GM18873 (cell line): ENCODE data around the gene SPIB.
A peak's percentile ranks its signal among the peaks of the same experiment; 100 is the strongest.
"Not testable (repeated sequence)": the region's sequence is repeated elsewhere in the genome, so short reads cannot be mapped to it uniquely, and the experiment has no call there.

Experiments used
- ATAC-seq: cut with Tn5 transposase; IDR thresholded peaks from one replicate; pipeline ENCODE4 v1.9.1; 2021; ENCODE audit warnings: mild to moderate bottlenecking, moderate library complexity, moderate number of reproducible peaks; ENCODE audit not compliant: unreplicated experiment, low FRiP score

The SPIB gene

DNA sequence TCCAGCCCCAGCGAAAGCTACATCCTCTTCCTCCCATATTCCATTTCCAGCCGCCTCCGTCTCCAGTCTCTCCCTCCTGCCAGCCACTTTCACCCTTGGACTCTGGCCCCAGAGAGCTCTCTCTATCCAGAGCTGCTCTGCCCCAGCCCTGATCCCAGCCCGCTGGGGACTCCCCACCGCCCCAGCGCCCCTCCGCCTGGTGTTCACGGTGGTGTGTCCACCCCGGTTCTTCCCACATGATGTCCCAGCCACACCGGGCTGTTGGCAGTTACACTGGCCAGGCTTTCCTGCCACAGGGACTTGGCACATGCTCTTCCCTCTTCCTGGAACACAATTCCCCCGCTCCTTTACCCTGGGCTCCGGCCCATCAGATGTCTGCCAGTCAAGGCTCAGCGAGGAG is 46.3 kb downstream of the SPIB start:
- no peak for ATAC-seq

GRCh38 chr19:50465986-50466705 is 47.4 kb downstream of the SPIB start:
- ATAC-seq = no peak

DNA sequence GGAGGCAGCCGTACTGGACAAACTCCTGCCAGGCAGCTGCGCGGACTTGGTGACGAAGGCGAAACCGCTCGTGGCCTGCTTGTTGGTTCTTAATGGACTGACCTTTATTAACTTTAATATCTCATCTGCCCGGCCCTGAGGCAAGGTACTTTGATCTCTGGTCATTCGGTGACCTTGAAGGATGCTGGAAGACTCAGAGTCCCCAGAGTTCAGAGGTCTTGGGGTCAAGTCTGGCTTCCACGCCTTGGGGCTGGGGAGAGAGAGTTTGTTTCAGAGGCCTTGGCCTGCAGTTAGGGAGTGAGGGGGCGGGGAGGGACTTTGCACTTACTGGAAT is 47.9 kb downstream of the SPIB start:
- ATAC-seq = no peak

- ATAC-seq = no peak
Measured at GRCh38 chr19:50467566-50467965, 48.8 kb downstream of the SPIB start.

- no peak for ATAC-seq
Measured at GRCh38 chr19:50468818-50469217, 50.1 kb downstream of the SPIB start.

GRCh38 chr19:50473336-50473735 is 54.6 kb downstream of the SPIB start:
- not testable (repeated sequence) for ATAC-seq

DNA sequence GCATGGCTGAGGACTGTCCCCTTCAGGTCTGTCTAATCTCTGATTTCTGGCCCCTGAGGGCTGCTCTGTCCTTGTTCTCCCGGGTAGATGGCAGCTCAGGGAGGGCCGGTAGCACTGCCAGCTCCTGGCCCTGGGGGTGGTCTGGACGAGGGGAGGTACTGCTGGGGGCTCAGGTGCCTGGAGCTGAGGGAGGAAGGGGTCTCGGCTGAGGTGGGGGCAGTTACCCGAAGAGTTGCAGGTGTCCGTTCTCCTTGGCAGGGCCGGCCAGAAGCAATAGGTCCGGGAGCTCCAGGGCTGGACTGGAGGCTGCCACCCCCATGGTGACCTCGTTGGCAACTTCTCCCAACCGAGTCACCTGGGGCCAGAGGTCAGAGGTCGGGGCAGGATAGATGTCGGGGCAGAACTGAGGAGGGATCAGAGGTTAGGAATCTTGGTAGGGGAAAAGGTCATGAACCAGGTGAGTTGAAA is 56.4 kb downstream of the SPIB start:
- no peak for ATAC-seq

DNA sequence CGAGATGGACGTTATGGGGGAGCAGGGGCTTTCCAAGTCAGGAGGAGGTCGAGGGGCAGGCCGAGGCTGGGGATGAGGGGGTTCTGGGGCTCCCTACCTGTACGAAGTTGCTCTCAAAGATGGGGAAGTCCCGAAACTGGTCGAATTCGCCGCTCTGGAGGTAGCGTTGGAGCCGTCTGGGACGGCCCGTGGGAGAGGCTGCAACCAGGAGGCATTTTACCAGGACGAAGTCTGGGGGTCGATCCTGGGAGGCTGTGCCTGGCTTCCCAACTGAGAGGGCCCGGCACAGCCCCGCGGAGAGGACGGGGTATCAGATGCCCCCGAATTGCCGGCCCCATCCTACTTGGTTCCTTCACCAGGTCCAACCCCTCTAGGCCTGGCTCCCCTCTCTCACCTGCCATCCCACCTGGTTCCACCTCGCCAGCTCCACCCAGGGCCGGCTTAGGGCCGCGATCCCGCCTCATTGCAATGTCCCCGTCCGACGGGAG is 57.0 kb downstream of the SPIB start:
- ATAC-seq = peak; percentile 14

- peak; percentile 51 for ATAC-seq
Measured at GRCh38 chr19:50476224-50476906, 57.6 kb downstream of the SPIB start, which contains the start of the genes EMC10 and GARIN5A. TSS of gene EMC10 (plus strand) at chr19:50476507. CDS start at chr19:50476545, 38 bp downstream. TSS of gene GARIN5A (minus strand) at chr19:50476848. CDS start at chr19:50476388, 460 bp downstream.

GRCh38 chr19:50476907-50477238 is 58.1 kb downstream of the SPIB start:
- no peak for ATAC-seq

DNA sequence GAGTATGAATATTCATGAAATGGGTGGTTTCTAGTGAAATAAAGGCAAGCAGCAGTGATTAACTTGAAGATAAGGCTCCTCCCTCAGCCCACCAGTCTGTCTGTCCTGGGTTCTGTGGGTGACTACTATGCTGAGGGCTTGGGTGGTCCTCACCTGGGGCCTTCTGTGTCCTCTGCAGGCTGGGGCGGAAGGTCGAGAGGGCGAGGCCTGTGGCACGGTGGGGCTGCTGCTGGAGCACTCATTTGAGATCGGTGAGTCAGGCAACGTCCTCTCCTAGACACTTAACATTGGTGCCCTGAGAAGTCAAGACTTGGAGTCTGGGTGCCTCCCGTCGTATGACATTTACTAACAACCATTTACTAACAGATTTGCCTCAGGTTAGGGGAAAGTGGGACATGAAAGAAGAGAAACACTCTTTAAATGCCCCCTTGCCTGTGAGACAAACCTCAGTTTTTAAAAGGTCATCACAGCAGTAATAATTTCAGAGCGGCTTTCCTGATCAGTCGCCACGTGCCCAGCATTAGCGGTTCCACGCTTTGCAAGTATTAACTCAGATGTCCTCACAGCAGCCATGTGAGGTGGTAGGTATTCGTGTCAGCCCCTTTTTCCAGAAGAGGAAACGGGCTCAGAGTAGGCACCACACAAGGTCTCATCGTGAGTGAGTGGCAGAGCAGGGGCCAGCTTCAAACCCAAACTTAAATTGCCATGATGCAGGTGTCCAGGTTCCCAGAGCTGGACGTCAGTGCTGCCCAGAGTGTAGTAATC is 59.2 kb downstream of the SPIB start:
- ATAC-seq = no peak

- ATAC-seq = no peak
Measured at GRCh38 chr19:50478901-50479715, 60.4 kb downstream of the SPIB start.

GRCh38 chr19:50479761-50480251 is 61.1 kb downstream of the SPIB start:
- no peak for ATAC-seq

DNA sequence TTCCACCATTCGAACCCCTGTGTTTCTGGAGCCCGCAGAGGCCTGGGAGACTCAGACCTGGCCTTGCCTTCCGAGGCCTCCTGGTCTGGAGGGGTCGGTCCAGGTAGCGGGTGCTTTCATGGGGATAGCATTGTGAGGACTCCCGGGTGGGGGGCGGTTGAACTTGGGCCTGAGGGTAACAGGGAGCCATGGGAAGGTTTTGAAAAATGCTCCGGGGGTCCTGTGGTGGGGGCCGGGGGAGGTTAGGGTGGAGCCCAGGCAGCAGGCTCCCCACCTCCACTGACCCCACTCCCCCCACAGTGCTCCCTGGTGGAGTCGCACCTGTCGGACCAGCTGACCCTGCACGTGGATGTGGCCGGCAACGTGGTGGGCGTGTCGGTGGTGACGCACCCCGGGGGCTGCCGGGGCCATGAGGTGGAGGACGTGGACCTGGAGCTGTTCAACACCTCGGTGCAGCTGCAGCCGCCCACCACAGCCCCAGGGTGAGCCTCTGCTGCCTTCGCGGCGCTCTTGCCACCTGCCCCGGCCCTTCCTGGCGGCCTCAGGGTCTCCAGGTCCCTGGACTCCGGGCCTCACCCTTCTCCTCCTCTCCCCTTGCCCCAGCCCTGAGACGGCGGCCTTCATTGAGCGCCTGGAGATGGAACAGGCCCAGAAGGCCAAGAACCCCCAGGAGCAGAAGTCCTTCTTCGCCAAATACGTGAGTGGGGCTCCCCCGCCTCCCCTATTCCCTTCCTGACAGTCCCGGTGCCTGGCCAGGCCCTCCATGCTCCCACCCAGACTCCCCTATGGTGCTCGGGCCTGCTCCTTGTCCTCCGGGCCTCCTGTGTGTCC is 61.8 kb downstream of the SPIB start:
- no peak for ATAC-seq
